GM10248 (cell line): Measurements from ENCODE around the gene APOL1.
A peak's percentile ranks its signal among the peaks of the same experiment; 100 is the strongest.

Source experiments
- CTCF ChIA-PET: fragments of 300-600 bp; sonication (Branson Sonifier 250); formaldehyde crosslinking; extraction: SDS; loops from one replicate; lab custom pipeline; 2021; ENCODE audit warnings: antibody characterized with exemption; lab: Yijun Ruan, JAX
- POLR2A ChIA-PET: fragments of 350-650 bp; sonication (Branson Sonifier 250); formaldehyde crosslinking; extraction: SDS; loops from one replicate; lab custom pipeline; 2020; ENCODE audit warnings: antibody characterized with exemption; lab: Yijun Ruan, JAX
- DNase-seq: peaks from one replicate; pipeline ENCODE4 v3.0.0; 2012; ENCODE audit errors: extremely low spot score
- TF ChIP-seq, protein P1 (sequence below): IDR thresholded peaks from 2 replicates; pipeline ENCODE4 v1.5.1; 2012; ENCODE audit warnings: mild to moderate bottlenecking, low read depth; ENCODE audit errors: extremely low read depth, missing control alignments, control extremely low read depth

Gene APOL1

DNA sequence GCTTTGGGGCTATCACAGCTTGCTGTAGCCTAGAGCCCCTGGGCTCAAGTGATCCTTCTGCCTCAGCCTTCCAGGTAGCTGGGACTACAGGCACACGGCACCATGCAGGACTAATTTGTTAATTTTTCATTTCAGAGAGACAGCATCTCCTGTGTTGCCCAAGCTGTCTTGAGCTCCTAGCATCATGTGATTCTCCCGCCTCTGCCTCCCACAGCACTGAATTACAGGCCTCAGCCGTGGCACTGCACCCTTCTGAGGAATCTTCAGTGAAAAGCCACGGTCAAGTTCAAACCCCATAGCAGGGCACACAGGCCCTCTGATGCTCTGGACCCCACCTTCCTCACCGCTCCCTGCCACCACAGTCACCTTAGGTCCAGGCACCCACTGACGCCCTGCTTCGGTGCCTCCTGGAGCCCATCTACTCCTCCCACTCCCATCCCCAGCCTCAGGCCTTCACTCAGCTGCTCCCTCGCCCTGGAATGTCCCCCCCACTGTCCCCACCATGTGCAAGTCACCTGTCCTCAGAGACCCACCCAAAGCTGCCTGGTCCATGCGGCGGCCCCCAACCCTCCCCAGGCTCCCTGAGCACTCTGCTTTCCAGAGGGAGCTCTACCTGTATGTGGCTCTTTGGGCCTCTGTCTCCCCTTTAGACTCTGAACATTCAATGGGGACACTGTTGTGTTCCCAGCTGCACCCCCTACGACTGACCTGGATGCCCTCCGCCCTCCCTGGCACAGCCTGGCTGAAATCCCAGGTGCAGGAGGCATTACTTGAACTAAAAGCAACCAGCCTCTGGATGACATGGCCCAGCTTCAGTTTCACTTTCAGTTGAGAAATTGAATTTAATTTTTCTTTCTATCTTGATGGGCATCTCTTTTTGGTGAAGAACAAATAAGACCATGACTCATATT is 15.2 kb upstream of the APOL1 start:
- CTCF ChIA-PET = interaction anchor here (0.7 to 4.1 kb wide), 13 partner anchors 11 to 233 kb away, joined by 3 to 46 read pairs (median 6); partner anchors contain the start of gene APOL1
- TF ChIP-seq, protein P1, sequence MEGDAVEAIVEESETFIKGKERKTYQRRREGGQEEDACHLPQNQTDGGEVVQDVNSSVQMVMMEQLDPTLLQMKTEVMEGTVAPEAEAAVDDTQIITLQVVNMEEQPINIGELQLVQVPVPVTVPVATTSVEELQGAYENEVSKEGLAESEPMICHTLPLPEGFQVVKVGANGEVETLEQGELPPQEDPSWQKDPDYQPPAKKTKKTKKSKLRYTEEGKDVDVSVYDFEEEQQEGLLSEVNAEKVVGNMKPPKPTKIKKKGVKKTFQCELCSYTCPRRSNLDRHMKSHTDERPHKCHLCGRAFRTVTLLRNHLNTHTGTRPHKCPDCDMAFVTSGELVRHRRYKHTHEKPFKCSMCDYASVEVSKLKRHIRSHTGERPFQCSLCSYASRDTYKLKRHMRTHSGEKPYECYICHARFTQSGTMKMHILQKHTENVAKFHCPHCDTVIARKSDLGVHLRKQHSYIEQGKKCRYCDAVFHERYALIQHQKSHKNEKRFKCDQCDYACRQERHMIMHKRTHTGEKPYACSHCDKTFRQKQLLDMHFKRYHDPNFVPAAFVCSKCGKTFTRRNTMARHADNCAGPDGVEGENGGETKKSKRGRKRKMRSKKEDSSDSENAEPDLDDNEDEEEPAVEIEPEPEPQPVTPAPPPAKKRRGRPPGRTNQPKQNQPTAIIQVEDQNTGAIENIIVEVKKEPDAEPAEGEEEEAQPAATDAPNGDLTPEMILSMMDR = no peak
- POLR2A ChIA-PET = interaction anchor here (0.6 kb wide), 1 partner anchor 244 kb away, joined by 4 read pairs; the partner anchor contains the start of gene TXN2
- peak; percentile 41 for DNase-seq

DNA sequence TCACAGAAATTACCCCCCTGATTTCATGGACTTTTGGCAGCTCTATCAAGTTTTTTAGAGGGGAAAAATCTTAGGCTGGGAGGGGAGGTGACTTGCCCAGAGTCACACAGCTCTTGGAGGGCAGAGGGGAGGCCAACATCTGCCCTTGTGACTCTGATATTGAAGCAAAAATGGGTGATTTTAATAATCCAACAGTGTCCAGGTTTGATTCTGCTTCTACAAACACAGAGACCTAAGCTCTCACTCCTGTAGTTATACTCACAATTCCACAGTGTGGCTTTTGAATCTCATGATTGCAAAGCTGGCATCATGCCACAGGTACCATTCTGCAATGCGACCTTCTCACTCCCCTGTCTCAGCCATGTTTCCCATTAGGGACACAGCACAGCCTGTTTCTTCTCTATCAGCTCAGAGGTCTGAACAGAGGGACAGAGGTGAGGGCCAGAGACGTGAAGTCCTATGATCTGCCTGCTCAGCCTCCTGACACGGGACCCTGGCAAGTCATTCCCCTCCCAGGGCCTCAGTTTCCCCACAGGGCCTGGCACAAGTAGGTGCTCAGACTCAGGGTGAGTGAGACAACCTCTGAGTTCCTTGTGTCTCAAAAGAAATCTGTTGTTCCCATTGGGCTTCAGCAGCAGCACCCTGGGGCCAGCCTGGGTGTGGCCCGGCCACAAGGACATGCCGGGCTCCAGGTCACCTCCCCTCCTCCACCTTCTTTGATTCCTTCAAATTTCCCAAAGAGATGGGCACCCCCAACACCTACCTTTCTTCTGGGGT is 14.4 kb upstream of the APOL1 start:
- ChIA-PET POLR2A (interaction anchor here (0.6 to 1.4 kb wide), 2 partner anchors 16 to 243 kb away, joined by 4 to 6 read pairs; partner anchors contain the start of gene TXN2), CTCF (interaction anchor here (0.7 to 4.1 kb wide), 30 partner anchors 10 to 173 kb away, joined by 3 to 46 read pairs (median 5); partner anchors contain the start of gene APOL1)
- TF ChIP-seq, protein P1 = no peak
- no peak for DNase-seq

DNA sequence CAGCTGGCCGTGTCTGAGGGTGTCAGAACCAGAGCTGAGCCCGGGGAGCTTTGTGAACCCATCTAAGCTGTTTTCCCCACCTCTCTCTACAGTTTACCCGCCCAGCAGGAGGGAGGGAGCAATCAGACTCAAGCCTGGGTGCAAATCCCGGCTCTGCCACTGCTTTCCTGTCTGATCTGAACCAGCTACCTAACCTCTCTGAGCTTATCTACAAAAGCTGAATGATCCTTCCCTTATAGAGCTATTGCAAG is 13.9 kb upstream of the APOL1 start:
- TF ChIP-seq, protein P1 = no peak
- ChIA-PET CTCF (interaction anchor here (0.7 to 4.1 kb wide), 26 partner anchors 9 to 102 kb away, joined by 3 to 46 read pairs (median 5); partner anchors contain the start of gene APOL1), POLR2A (interaction anchor here (0.7 to 1.4 kb wide), 3 partner anchors 11 to 19 kb away, joined by 3 to 6 read pairs (median 3); no protein-coding TSS in a partner anchor)
- peak; percentile 28 for DNase-seq

DNA sequence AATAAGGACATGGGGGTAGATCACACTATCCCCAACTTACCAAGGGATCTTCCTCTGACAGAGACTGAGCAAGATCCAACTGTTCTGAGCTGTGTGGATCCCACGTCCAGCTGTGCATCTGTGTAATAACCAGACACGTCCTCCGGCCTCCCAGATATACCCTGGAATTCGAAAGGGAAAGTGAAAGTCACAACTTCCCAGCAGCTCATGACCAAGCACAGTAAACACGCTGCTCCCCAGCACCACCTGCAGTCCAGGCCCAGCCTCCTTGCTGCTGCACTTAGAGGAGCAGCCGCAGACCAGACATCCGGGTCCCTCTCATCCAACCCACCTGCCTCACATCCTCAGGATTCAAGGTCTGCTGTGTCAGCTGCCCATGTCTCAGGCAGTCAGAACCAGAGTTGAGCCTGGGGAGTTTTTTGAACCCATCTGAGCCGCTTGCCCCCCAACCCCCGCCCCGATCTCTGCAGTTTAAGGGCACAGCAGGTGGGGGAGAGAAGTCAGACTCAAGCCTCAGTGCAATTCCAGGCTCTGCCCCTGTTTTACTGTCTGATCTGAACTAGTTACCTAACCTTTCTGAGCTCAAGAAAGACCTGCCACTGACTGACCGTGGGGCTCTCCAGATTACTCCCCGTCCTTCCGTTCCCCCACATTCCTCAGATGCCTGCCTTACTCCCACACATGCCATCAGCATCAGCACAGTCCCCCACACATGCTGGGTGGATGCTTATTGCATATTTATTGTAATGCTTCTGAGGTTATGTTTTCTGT is 13.3 kb upstream of the APOL1 start, which contains the start of gene APOL2:
Gene APOL2, minus strand, starts transcription at position 127 of the 771 bp plus-strand sequence. CDS start 6,365 bp downstream, outside the sequence.
- DNase-seq = peak; percentile 89
- POLR2A ChIA-PET = interaction anchor here (0.7 to 1.4 kb wide), 3 partner anchors 12 to 18 kb away, joined by 3 to 6 read pairs (median 3); no protein-coding TSS in a partner anchor
- CTCF ChIA-PET = interaction anchor here (0.7 to 4.1 kb wide), 27 partner anchors 9 to 103 kb away, joined by 3 to 46 read pairs (median 5); partner anchors contain the start of gene APOL1
- TF ChIP-seq, protein P1 = peak; percentile 77

DNA sequence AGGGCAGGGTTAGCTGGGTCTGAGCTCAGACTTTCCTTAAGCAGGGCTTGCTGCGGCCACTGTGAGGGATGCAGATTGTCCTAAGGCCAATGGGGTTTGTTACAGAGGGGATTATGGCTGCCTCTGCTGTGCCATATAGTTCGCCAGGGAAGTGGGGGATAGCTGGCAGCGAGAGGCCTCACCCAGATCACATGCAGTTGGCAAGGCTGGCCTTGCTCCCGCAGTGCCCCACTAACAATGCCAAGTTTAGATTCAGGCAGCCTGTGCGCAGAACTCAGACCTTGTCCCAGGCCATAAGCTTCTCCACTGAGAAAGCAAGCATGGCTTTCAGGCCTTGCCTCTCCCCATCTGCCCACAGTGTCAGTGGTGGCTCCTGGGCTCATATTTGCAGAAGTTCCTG is 8.9 kb upstream of the APOL1 start:
- no peak for DNase-seq
- ChIA-PET CTCF (interaction anchor here (1.5 to 2.4 kb wide), 3 partner anchors 10 to 57 kb away, joined by 4 to 14 read pairs (median 5); partner anchors contain the start of gene APOL1), POLR2A (no interaction called here)
- TF ChIP-seq, protein P1 = no peak
